Sigmoid colon (tissue), 7 donors: Measurements from ENCODE around the gene TRAPPC13. TPM values are rescaled to one million over a fixed set of nuclear protein-coding genes. Genes with fewer than 3 reads are reported as not detected.
"Not testable (repeated sequence)": the region's sequence is repeated elsewhere in the genome, so short reads cannot be mapped to it uniquely, and the experiment has no call there.

Experiments
- DNase-seq: peaks from one replicate; pipeline ENCODE4 v3.0.0-alpha.2; 2019
- H3K27ac ChIP-seq, 4 donors: fragments of 200-600 bp; sonication (generic); one replicate each; pipeline ENCODE4 v1.5.1; 2016 to 2019; ENCODE audit warnings: mild to moderate bottlenecking in 1 of 4
- H3K27me3 ChIP-seq, 3 donors: fragments of 200-600 bp; sonication (generic); one replicate each; pipeline ENCODE4 v1.5.1; 2019; ENCODE audit warnings: mild to moderate bottlenecking in 1 of 3
- H3K36me3 ChIP-seq, 4 donors: fragments of 200-600 bp; sonication (generic); one replicate each; pipeline ENCODE4 v1.5.1; 2016 to 2019
- H3K4me1 ChIP-seq, 4 donors: fragments of 200-600 bp; sonication (generic); one replicate each; pipeline ENCODE4 v1.5.1; 2017 to 2019
- H3K4me3 ChIP-seq, 4 donors: fragments of 200-600 bp; sonication (generic); one replicate each; pipeline ENCODE4 v1.5.1; 2017 to 2019; ENCODE audit warnings: mild to moderate bottlenecking in 2 of 4, moderate library complexity in 1 of 4
- H3K9me3 ChIP-seq, 4 donors: fragments of 200-600 bp in 3 of 4; sonication (generic) in 3 of 4; one replicate each; pipeline versions ENCODE4 v1.5.1 to v1.6.1; 2013 to 2019
- CTCF ChIP-seq, 4 experiments: fragments of 450-650 bp in 3 of 4; fragments of 200-600 bp in 1 of 4; IDR thresholded peaks; one replicate each; pipeline ENCODE4 v1.5.1; 2016 to 2019; ENCODE audit warnings: antibody characterized with exemption in 4 of 4, mild to moderate bottlenecking in 3 of 4, moderate library complexity in 2 of 4
- EP300 ChIP-seq, 4 donors: sonication (generic); formaldehyde crosslinking; IDR thresholded peaks; one replicate each; pipeline ENCODE4 v1.6.1; 2017; ENCODE audit warnings: antibody characterized with exemption in 4 of 4
- POLR2A ChIP-seq, 2 donors: fragments of 450-650 bp; IDR thresholded peaks; one replicate each; pipeline ENCODE4 v1.6.1; 2016; ENCODE audit warnings: antibody characterized with exemption in 2 of 2, mild to moderate bottlenecking in 2 of 2, moderate library complexity in 2 of 2
- POLR2AphosphoS5 ChIP-seq, 4 donors: sonication (generic); formaldehyde crosslinking; IDR thresholded peaks; one replicate each; pipeline ENCODE4 v1.6.1; 2017; ENCODE audit warnings: antibody characterized with exemption in 4 of 4
- WGBS, 2 donors: extraction: QIAGEN DNeasy Blood & Tissue Kit; methylation state at CpG; one replicate each; pipeline ENCODE4 v1.1.7; 2013; 5-methylcytosine and 5-hydroxymethylcytosine counted together
- intact Hi-C: fragments of 100-400 bp; cut with DNase I; formaldehyde crosslinking; loops from one replicate; pipeline ENCODE4 v1.15.1; 2023
- polyA plus RNA-seq, 3 donors: library from polyadenylated mRNA; stranded (reverse); fragments of 200-250 nt; gene quantifications; one replicate each; pipeline ENCODE4 v1.2.3, GENCODE V29; 2013
- total RNA-seq, 4 donors: library from RNA; depleted of rRNA; stranded (reverse); fragments of >200 nt; gene quantifications; one replicate each; pipeline ENCODE4 v1.1.0, GENCODE V29; 2016
- donor health status: healthy with polysubstance abuse.
- donor health status: Bipolar disorder and iron deficiency.
- donor health status: healthy.

The TRAPPC13 gene
- total and polyA plus RNA-seq, 7 donors: 12.4 to 43.2 (median 24.4) TPM

GRCh38 chr5:65674749-65675148, 49.9 kb downstream of the TRAPPC13 start:
- Histone ChIP-seq H3K9me3 (no peaks in the 10 kb centered on the region), H3K27ac (no peak overlapping the region), H3K4me3 (no peak overlapping the region), H3K27me3 (no peaks in the 10 kb centered on the region), H3K36me3 (peaks cover 0 to 23% (median 3%) of the 10 kb centered on the region in 4 donors), H3K4me1 (no peaks in the 10 kb centered on the region)
- no peak for DNase-seq
- intact Hi-C loops: no loop called here
- TF ChIP-seq POLR2AphosphoS5 (IDR thresholded peaks at IDR 0.05) (no peak), EP300 (IDR thresholded peaks at IDR 0.05) (no peak), CTCF (IDR thresholded peaks at IDR 0.05) (no peak), POLR2A (IDR thresholded peaks at IDR 0.05) (no peak)

GRCh38 chr5:65676056-65676455, 51.2 kb downstream of the TRAPPC13 start:
- intact Hi-C loops, DNase-seq: not testable (repeated sequence)
- WGBS, 2 donors: 86 to 96% methylated on average over 3 of the region's 3 CpGs

DNA sequence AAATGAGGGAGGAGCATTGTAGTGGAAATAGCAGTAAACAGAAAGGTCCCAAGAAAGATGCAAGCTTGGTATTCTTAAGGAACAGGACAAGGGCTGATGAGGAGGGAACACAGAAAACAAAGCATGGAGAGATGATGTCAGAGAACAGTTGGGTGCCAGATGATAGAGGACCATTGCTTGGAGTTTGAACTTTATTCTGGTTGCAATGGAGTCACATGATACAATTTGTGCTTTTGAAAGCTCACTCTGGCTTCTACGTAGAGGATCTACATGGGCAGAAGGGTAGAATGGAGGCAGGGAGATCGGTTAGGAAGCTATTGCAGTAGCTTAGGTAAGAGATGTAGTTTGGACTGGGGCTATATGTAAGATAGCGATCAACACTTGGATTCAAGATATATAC, 57.3 kb downstream of the TRAPPC13 start:
- Histone ChIP-seq H3K4me3 (no peak overlapping the region), H3K27ac (no peak overlapping the region), H3K36me3 (peaks cover 0 to 53% (median 7%) of the 10 kb centered on the region in 4 donors), H3K27me3 (no peaks in the 10 kb centered on the region), H3K9me3 (no peaks in the 10 kb centered on the region), H3K4me1 (no peaks in the 10 kb centered on the region)
- no peak for DNase-seq
- 85 to 96% methylated on average over 3 of the region's 3 CpGs for WGBS, 2 donors
- intact Hi-C loops: no loop called here
- TF ChIP-seq POLR2A (IDR thresholded peaks at IDR 0.05) (no peak), POLR2AphosphoS5 (IDR thresholded peaks at IDR 0.05) (no peak), EP300 (IDR thresholded peaks at IDR 0.05) (no peak)

More at GRCh38 chr5:65676056-65676455, 51.2 kb downstream of the TRAPPC13 start:
- not testable (repeated sequence) for H3K4me3 ChIP-seq, H3K4me1 ChIP-seq, H3K27ac ChIP-seq, H3K9me3 ChIP-seq, H3K27me3 ChIP-seq
- peaks cover 0 to 19% (median 3%) of the 10 kb centered on the region in 4 donors for H3K36me3 ChIP-seq

DNA sequence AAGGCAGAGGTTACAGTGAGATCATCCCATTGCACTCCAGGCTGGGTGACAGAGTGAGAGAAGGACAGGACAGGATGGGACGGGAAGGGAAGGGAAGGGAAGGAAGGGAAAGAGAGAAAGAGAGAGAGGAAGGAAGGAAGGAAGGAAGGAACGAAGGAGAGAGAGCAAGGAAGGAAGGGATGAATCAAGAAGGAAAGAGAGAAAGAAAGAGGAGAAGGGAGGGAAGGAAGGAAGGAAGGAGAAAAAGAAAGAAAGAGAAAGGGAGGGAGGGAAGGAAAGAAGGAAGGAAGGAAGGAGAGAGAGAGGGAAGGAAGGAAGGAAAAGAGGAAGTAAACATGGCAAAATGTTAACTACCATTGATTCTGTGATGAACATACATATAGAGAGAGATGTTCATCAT, 68.3 kb downstream of the TRAPPC13 start:
- no peaks in the 10 kb centered on the region for H3K27me3 ChIP-seq
- H3K4me3 ChIP-seq: no peak overlapping the region
- peaks cover 0 to 10% (median 5%) of the 10 kb centered on the region in 4 donors for H3K4me1 ChIP-seq
- H3K9me3 ChIP-seq: no peaks in the 10 kb centered on the region
- H3K27ac ChIP-seq: no peak overlapping the region
- peaks cover 0 to 11% (median under 1%) of the 10 kb centered on the region in 4 donors for H3K36me3 ChIP-seq
- no peak for DNase-seq
- WGBS, 2 donors: 90 to 93% methylated on average over 2 of the region's 2 CpGs
- no peak for TF ChIP-seq POLR2A (IDR thresholded peaks at IDR 0.05)
- no peak for TF ChIP-seq EP300 (IDR thresholded peaks at IDR 0.05)
- no peak for TF ChIP-seq POLR2AphosphoS5 (IDR thresholded peaks at IDR 0.05)
- intact Hi-C loops: no loop called here

DNA sequence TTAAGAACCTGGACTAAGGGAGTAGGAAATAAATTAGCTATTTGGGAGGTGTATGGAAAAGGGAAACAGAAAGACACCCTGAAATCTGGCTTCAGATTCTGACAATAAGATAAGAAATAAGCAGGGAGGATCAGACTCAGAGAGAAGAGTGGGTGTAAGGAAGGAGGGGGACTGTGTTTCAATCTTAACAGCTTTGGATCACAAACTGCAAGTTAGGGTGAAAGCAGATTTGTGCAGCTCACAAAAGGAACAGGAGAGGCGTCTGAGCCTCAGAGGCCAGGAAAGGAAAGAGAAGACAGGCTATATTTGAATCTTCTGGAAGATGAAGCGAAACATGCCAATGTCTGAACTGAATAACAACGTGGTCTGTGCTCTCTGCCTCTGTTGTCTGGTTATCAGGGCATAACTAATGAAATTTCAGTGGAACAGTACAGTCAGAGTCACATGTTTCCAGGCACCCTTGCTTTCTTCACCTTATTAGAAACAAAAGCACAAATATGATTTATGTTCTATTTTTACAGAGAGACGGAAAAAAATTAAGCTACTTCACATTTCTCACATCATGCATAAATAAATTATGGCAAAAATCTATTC, 70.4 kb downstream of the TRAPPC13 start:
- intact Hi-C loops: no loop called here
- H3K27me3 ChIP-seq: no peaks in the 10 kb centered on the region
- no peak overlapping the region for H3K27ac ChIP-seq
- DNase-seq: no peak
- 77 to 86% methylated on average over 4 of the region's 4 CpGs for WGBS, 2 donors
- H3K9me3 ChIP-seq: no peaks in the 10 kb centered on the region
- peaks cover 0 to 2% (median under 1%) of the 10 kb centered on the region in 4 donors for H3K36me3 ChIP-seq
- TF ChIP-seq POLR2AphosphoS5 (IDR thresholded peaks at IDR 0.05): no peak
- TF ChIP-seq CTCF (IDR thresholded peaks at IDR 0.05): no peak
- no peak for TF ChIP-seq POLR2A (IDR thresholded peaks at IDR 0.05)
- TF ChIP-seq EP300 (IDR thresholded peaks at IDR 0.05): no peak
- H3K4me3 ChIP-seq: no peak overlapping the region
- H3K4me1 ChIP-seq: peaks cover 0 to 10% (median 5%) of the 10 kb centered on the region in 4 donors

- TF ChIP-seq POLR2AphosphoS5 (IDR thresholded peaks at IDR 0.05) (no peak), EP300 (IDR thresholded peaks at IDR 0.05) (no peak), POLR2A (IDR thresholded peaks at IDR 0.05) (no peak), CTCF (IDR thresholded peaks at IDR 0.05) (no peak)
- DNase-seq: no peak
- H3K36me3 ChIP-seq: peaks cover 0 to 2% (median 0%) of the 10 kb centered on the region in 4 donors
- no peak overlapping the region for H3K27ac ChIP-seq
- peaks cover 0 to 10% (median 5%) of the 10 kb centered on the region in 4 donors for H3K4me1 ChIP-seq
- H3K9me3 ChIP-seq: no peaks in the 10 kb centered on the region
- WGBS, 2 donors: 93 to 96% methylated on average over 4 of the region's 4 CpGs
- no peaks in the 10 kb centered on the region for H3K27me3 ChIP-seq
- H3K4me3 ChIP-seq: no peak overlapping the region
- intact Hi-C loops: no loop called here
Measured at GRCh38 chr5:65695896-65696295, 71.1 kb downstream of the TRAPPC13 start.
